Measurements from ENCODE around the gene LSM11.
A peak's percentile ranks its signal among the peaks of the same experiment; 100 is the strongest.

Gene LSM11

DNA sequence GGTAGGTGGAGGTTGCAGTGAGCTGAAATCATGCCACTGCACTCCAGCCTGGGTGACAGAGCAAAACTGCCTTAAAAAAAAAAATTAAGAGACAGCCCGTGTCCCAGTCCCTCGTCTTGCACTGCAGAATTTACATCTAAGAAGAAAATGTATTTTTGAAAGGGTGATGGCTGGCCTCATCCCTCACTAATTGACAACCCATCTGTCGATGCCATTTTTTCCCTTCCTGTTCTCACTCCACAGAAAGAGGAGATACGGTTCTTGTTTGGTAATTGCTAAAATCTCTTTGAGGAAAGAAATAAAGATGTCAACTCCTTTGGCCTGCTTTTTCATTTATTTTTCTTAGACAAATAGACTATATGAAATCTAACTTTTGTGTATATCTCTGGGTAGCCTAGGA lies 2.4 kb upstream of the LSM11 start:
- Histone ChIP-seq H3K4me1 (ENCODE audit: insufficient read depth, poor library complexity, severe bottlenecking) (no peaks in the 10 kb centered on the region), H3K27me3 (ENCODE audit: insufficient read depth, poor library complexity, severe bottlenecking) (no peaks in the 10 kb centered on the region), H3K36me3 (ENCODE audit: low read depth) (peaks cover 27% of the 10 kb centered on the region), H3K4me3 (ENCODE audit: severe bottlenecking) (no peak overlapping the region), H3K27ac (ENCODE audit: poor library complexity, severe bottlenecking) (no peak overlapping the region), H3K9me3 (ENCODE audit: severe bottlenecking) (no peaks in the 10 kb centered on the region)
- ATAC-seq (ENCODE audit: low read depth), result no peak
- no peak for TF ChIP-seq CTCF (IDR thresholded peaks at IDR 0.05; ENCODE audit: poor library complexity, severe bottlenecking)
- no peak for DNase-seq (ENCODE audit: low spot score)

- H3K4me3 ChIP-seq (ENCODE audit: severe bottlenecking), result peak overlapping the region; percentile 96
- H3K27ac ChIP-seq (ENCODE audit: poor library complexity, severe bottlenecking), result peak overlapping the region; percentile 46
- DNase-seq (ENCODE audit: low spot score), result no peak
- no peak for TF ChIP-seq CTCF (IDR thresholded peaks at IDR 0.05; ENCODE audit: poor library complexity, severe bottlenecking)
- H3K4me1 ChIP-seq (ENCODE audit: insufficient read depth, poor library complexity, severe bottlenecking), result peaks cover 10% of the 10 kb centered on the region
- peaks cover 2% of the 10 kb centered on the region for H3K36me3 ChIP-seq (ENCODE audit: low read depth)
- no peaks in the 10 kb centered on the region for H3K9me3 ChIP-seq (ENCODE audit: severe bottlenecking)
- peak; percentile 5; the same call in 1 of the 3 replicates for ATAC-seq (ENCODE audit: low read depth)
- no peaks in the 10 kb centered on the region for H3K27me3 ChIP-seq (ENCODE audit: insufficient read depth, poor library complexity, severe bottlenecking)
Measured at GRCh38 chr5:157744051-157745011, 819 bp downstream of the LSM11 start.

DNA sequence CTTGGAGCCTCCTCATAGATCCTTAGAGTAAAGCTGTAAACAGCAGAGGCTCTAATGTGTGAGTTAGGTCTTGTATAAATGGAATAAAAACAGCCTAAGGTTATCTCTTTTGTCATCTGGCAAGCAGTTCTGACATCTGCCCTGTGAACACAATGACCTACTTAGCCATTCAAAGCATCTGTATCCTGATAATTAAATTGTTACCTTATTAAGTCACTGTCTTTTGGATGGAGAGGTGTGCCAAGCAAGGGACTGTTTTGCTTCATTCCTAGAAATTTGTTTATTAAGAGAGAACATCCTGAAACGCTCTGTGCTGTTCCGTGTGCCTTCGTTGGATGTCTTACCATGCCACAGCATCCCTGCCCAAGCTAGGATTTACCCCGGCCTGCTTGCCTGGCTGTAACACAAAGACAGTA lies 1.5 kb downstream of the LSM11 start:
- Histone ChIP-seq H3K36me3 (ENCODE audit: low read depth) (no peaks in the 10 kb centered on the region), H3K4me3 (ENCODE audit: severe bottlenecking) (peak overlapping the region; percentile 96), H3K9me3 (ENCODE audit: severe bottlenecking) (no peaks in the 10 kb centered on the region), H3K27me3 (ENCODE audit: insufficient read depth, poor library complexity, severe bottlenecking) (no peaks in the 10 kb centered on the region), H3K27ac (ENCODE audit: poor library complexity, severe bottlenecking) (no peak overlapping the region), H3K4me1 (ENCODE audit: insufficient read depth, poor library complexity, severe bottlenecking) (peaks cover 17% of the 10 kb centered on the region)
- no peak for ATAC-seq (ENCODE audit: low read depth)
- DNase-seq (ENCODE audit: low spot score), result no peak
- TF ChIP-seq CTCF (IDR thresholded peaks at IDR 0.05; ENCODE audit: poor library complexity, severe bottlenecking), result no peak

DNA sequence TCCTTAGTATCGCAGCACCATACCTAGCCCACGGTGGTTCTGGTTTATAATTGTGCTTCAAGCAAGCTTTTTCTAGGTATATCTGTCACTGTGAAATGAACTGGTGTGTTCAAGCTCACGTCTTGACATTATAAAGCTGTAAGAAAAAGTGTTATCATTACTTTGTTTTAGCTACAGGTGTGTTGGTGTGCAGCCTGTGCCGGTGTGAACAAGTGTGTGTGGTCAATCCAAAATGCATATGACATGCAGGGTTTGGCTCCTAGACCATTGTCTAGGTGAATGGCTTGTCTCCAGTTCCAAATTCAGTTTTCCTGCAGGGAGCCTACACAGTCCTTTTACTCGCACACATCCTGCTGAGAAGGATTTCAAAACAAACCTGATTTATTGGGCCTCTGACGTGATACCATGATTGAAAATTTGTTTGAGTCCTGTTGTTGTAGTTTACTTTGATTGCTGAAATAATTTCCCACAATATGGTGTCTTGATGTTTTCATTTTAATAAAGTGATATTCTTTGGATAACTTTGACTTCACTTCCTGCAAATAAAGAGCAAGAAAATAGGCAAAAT lies 3.7 kb downstream of the LSM11 start:
- no peak for ATAC-seq (ENCODE audit: low read depth)
- Histone ChIP-seq H3K9me3 (ENCODE audit: severe bottlenecking) (no peaks in the 10 kb centered on the region), H3K4me3 (ENCODE audit: severe bottlenecking) (no peak overlapping the region), H3K4me1 (ENCODE audit: insufficient read depth, poor library complexity, severe bottlenecking) (peaks cover 22% of the 10 kb centered on the region), H3K36me3 (ENCODE audit: low read depth) (peaks cover 13% of the 10 kb centered on the region), H3K27ac (ENCODE audit: poor library complexity, severe bottlenecking) (no peak overlapping the region), H3K27me3 (ENCODE audit: insufficient read depth, poor library complexity, severe bottlenecking) (no peaks in the 10 kb centered on the region)
- TF ChIP-seq CTCF (IDR thresholded peaks at IDR 0.05; ENCODE audit: poor library complexity, severe bottlenecking), result no peak
- DNase-seq (ENCODE audit: low spot score), result no peak
